Colonic mucosa (tissue), 4 donors: ENCODE measurements around the gene NRCAM. TPM values are rescaled to one million over a fixed set of nuclear protein-coding genes. Genes with fewer than 3 reads are reported as not detected.

ENCODE experiments used
- DNase-seq: peaks from one replicate; pipeline ENCODE4 v3.0.0-alpha.2; 2020
- H3K27ac ChIP-seq: fragments of 200-600 bp; one replicate; pipeline ENCODE4 v1.8.0; 2021
- H3K27me3 ChIP-seq: fragments of 200-600 bp; one replicate; pipeline ENCODE4 v1.8.0; 2021
- H3K36me3 ChIP-seq: fragments of 200-600 bp; one replicate; pipeline ENCODE4 v1.8.0; 2021
- H3K4me1 ChIP-seq: fragments of 200-600 bp; one replicate; pipeline ENCODE4 v1.8.0; 2021; ENCODE audit warnings: mild to moderate bottlenecking
- H3K4me3 ChIP-seq: fragments of 200-600 bp; one replicate; pipeline ENCODE4 v1.8.0; 2021
- H3K9ac ChIP-seq, 2 donors: one replicate each; pipeline ENCODE4 v1.7.0; 2013; ENCODE audit warnings: control low read depth in 2 of 2, low read depth in 2 of 2, low read length in 2 of 2
- H3K9me3 ChIP-seq: fragments of 200-600 bp; one replicate; pipeline ENCODE4 v1.8.0; 2021
- CTCF ChIP-seq: fragments of 200-600 bp; IDR thresholded peaks from one replicate; pipeline ENCODE4 v1.8.0; 2022; ENCODE audit warnings: antibody characterized with exemption, mild to moderate bottlenecking
- intact Hi-C: fragments of 100-400 bp; cut with DNase I; formaldehyde crosslinking; loops from one replicate; pipeline ENCODE4 v1.14.1; 2022
- total RNA-seq, 2 donors: library from RNA; stranded (reverse); fragmentation: NEBNext Ultra II Directional in 1 of 2; extraction: Animal tissue kit (Norgen Biotek cat#: 25700) in 1 of 2; gene quantifications; one replicate each; pipeline ENCODE4 v1.2.1, GENCODE V29; 2021
- donor health status: healthy.
- donor health status: DM: no; HTN: no; CAD: no.
- donor health status: DM: no; HTN: no; CAD: no.

NRCAM gene
- total RNA-seq, 2 donors from 2014 or later: 0.42 to 1.1 TPM

GRCh38 chr7:108326938-108327337 lies 129.3 kb downstream of the NRCAM start:
- Histone ChIP-seq H3K9me3 (no peaks in the 10 kb centered on the region), H3K4me3 (no peak overlapping the region), H3K9ac (no peak overlapping the region), H3K4me1 (no peaks in the 10 kb centered on the region), H3K27me3 (no peaks in the 10 kb centered on the region), H3K27ac (no peak overlapping the region), H3K36me3 (no peaks in the 10 kb centered on the region)
- TF ChIP-seq CTCF: no peak
- intact Hi-C loops: no loop called here
- DNase-seq: no peak

DNA sequence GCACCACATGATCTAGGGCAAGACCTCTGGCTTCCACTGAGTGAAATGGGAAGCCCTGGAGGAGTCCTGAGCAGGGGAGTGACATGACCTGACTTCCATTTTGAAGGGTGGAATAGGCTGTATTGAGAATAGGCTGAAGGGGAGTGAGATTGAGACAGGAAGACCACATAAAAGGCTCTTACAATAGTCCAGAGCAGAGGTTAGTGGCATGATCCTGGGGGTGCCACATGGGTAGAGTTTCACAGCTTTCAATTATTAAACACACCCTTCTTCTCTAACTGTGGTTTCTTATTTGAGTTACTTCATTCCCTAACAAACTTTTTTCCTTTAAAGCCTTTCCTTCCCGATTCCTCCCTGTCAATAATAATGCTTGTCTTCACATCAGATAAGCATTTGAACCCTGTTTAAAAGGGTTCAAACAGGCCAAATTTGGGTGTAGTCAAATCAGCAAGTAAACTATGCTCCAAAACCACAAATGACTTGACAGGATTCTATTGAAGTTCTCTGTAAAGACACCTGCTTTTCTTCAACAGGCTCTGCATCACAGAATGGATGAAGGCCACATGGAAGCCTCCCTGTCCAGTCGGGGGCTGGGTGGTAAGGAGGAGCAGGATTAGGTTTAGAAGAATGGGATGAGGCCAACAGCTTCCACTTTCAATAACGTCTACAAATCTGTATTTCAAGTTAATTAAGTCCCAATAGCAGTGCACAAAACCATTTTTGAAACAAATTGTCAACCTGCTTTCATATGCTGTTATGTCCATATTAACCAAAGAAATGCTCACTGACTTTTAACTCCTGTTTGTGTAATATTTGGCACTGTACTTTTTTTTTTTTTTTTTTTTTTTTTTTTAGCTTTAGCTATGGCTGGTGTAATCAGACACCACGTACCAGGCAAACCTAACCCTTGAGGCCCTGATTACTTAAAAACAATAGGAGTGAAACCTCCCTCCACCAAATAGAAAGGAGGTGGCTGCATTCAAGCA lies 131.9 kb downstream of the NRCAM start:
- Histone ChIP-seq H3K4me1 (no peaks in the 10 kb centered on the region), H3K27me3 (no peaks in the 10 kb centered on the region), H3K9me3 (no peaks in the 10 kb centered on the region), H3K4me3 (no peak overlapping the region), H3K27ac (no peak overlapping the region), H3K36me3 (no peaks in the 10 kb centered on the region), H3K9ac (no peak overlapping the region)
- no peak for TF ChIP-seq CTCF
- intact Hi-C loops: no loop called here
- DNase-seq: no peak

GRCh38 chr7:108322925-108323832 lies 133.1 kb downstream of the NRCAM start:
- Histone ChIP-seq H3K4me3 (no peak overlapping the region), H3K4me1 (no peaks in the 10 kb centered on the region), H3K27ac (no peak overlapping the region), H3K9ac (no peak overlapping the region), H3K27me3 (no peaks in the 10 kb centered on the region), H3K9me3 (no peaks in the 10 kb centered on the region), H3K36me3 (no peaks in the 10 kb centered on the region)
- TF ChIP-seq CTCF: no peak
- DNase-seq: no peak
- intact Hi-C loops: no loop called here

DNA sequence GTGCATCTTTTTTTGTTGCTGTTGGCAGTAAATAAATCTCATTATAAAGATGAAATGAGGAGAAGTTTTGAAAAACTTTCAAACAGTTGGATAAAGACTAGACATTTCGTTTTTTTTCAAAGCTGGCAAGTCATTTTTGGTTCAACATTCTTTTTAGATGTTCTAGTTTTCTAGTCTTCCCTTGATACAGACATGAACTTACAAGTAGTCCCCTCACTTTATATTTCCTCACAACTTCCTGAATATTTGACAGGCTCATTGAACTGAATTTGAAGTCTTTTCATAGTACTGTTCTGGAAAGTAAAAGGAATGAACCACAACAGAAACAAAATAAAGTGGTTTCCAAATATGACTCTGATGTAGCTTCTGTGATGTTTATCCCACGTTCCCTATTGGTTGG lies 134.2 kb downstream of the NRCAM start:
- no peaks in the 10 kb centered on the region for H3K4me1 ChIP-seq
- no peak overlapping the region for H3K27ac ChIP-seq
- no peaks in the 10 kb centered on the region for H3K36me3 ChIP-seq
- no peak overlapping the region for H3K4me3 ChIP-seq
- H3K9me3 ChIP-seq: no peaks in the 10 kb centered on the region
- no peak for DNase-seq
- TF ChIP-seq CTCF: no peak
- H3K9ac ChIP-seq: no peak overlapping the region
- no peaks in the 10 kb centered on the region for H3K27me3 ChIP-seq
- intact Hi-C loops: no loop called here

- H3K9me3 ChIP-seq: no peaks in the 10 kb centered on the region
- intact Hi-C loops: no loop called here
- no peak for TF ChIP-seq CTCF
Measured at GRCh38 chr7:108321359-108321758, 134.9 kb downstream of the NRCAM start.

More at GRCh38 chr7:108321359-108321758, 134.9 kb downstream of the NRCAM start:
- no peak for DNase-seq
- no peak overlapping the region for H3K4me3 ChIP-seq
- no peaks in the 10 kb centered on the region for H3K4me1 ChIP-seq
- no peak overlapping the region for H3K27ac ChIP-seq
- no peaks in the 10 kb centered on the region for H3K27me3 ChIP-seq
- no peak overlapping the region for H3K9ac ChIP-seq
- no peaks in the 10 kb centered on the region for H3K36me3 ChIP-seq
